Stimulated activated CD4-positive, alpha-beta T cell treated with anti-CD3 and anti-CD28 coated beads, Interleukin-2, amount 100 ng/mL, for 48 hours (primary cell): ENCODE results near the gene ASB11.
"Not testable (repeated sequence)": the region's sequence is repeated elsewhere in the genome, so short reads cannot be mapped to it uniquely, and the experiment has no call there.

Source experiments
- DNase-seq, 2 donors: peaks; one replicate each; pipeline ENCODE4 v3.0.0-alpha.2; 2020

ASB11 gene, protein sequence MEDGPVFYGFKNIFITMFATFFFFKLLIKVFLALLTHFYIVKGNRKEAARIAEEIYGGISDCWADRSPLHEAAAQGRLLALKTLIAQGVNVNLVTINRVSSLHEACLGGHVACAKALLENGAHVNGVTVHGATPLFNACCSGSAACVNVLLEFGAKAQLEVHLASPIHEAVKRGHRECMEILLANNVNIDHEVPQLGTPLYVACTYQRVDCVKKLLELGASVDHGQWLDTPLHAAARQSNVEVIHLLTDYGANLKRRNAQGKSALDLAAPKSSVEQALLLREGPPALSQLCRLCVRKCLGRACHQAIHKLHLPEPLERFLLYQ

GRCh38 chrX:15315509-15315908 is at the start of gene ASB11:
Gene ASB11 (minus strand): TSS chrX:15315640. CDS start chrX:15315605, 35 bp downstream.
- no peak for DNase-seq

DNA sequence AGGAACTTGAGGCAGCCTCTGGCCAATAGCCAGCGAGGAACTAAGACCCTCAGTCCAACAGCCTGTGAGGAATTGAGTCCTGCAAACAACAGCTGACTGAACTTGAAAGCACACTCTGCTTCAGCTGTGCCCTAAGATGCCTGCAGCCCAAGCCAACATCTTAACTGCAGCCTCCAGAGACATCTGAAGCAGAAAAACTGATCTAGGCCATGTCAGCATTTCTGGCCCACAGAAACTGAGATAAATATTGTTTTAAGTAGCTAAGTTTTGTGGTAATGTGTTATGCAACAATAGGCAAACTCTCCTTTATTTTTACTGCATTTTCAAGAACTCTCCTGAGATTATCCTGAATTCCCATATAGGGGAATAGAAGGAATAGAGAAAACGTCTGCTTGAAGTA is 44.3 kb upstream of the ASB11 start:
- DNase-seq = no peak

DNA sequence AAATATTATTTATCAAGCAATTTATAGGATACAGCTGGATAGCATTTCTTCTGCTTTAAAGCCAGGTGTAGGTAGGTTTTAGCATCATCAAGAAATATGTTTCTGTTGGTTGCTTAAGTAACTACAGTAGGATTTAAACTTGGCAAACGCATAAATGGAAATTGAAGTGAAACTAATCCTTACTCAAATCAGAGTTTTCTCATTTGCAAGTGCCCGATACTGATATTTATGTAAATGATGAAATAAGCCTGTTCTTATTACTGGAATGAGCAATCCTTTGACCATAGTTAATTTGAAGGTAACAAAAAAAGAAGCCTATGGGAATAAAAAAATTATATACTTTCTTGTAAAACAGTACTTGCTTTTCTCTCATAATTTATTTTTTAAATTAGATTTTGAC is 43.1 kb upstream of the ASB11 start:
- DNase-seq = no peak

GRCh38 chrX:15356444-15356843 is 41.0 kb upstream of the ASB11 start:
- DNase-seq = no peak

DNA sequence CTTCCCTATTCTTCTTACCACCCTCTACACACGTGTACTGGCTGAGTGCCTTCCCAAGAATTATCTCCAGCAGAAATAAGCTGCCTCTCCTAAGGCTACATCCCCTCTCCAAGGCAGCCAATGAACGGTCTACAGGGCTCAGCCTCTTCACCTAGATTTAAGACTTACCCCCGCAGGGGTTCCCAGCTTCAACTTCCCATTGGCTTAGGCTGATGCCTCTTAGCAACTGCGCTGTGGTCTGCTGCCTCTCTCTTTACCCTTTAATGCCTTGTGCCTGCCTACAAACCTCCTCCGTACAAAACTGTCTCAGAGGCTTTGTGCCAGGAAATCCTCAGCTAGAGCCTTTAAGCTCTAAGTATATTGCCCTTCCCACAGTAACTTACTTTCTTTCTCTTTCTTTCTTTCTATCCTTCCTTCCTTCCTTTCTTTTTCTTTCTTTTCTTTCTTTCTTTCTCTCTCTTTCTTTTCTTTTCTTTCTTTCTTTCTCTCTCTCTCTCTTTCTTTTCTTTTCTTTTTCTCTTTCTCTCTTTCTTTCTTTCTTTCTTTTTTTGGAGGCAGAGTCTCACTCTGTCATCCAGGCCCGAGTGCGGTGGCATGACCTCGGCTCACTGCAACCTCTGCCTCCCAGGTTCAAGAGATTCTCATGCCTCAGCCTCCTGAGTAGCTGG is 35.0 kb upstream of the ASB11 start:
- no peak for DNase-seq

DNA sequence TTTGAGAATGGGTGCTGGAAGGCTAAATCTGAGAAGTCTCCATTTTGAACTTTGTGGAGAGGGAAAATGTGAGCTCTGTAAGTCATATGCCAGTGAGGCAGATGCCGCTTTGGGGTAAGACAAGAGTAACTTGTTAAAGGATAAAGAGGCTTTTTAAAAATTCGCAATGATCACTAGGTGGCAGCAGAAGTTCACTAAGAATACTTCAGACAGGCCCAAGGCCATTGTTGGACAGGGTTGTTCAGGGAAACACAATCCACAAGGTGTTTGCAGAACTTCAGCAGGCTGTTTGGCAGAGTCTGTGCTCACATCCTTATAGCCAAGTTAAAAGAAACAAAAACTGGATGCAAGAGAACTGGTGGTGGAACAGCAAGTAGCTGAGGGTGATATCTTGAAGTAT is 33.6 kb upstream of the ASB11 start:
- no peak for DNase-seq

GRCh38 chrX:15345976-15346375 is 30.5 kb upstream of the ASB11 start:
- no peak for DNase-seq

DNA sequence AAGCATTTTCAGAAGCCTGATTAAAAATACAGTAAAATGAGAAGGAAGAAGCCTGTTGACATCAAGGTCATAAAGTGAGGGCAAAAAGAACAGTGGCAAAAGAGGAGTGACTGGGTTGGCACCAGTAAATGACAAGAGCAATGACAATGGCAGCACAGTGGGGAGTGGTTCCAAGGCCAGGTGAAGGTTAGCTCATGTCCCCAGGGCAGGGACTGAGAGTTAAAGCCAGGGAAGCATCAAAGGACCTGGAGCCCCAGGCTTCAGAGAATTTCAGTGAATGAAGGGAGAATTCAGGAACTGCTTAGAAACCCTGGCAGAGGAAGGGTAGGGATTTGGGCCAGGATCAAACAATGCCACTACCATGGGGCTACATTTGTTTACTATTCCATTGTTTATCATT is 28.7 kb upstream of the ASB11 start:
- DNase-seq = no peak

GRCh38 chrX:15343075-15343476 is 27.6 kb upstream of the ASB11 start:
- DNase-seq = no peak

- no peak for DNase-seq
Measured at GRCh38 chrX:15340867-15341266, 25.4 kb upstream of the ASB11 start.

GRCh38 chrX:15336023-15336413 is 20.6 kb upstream of the ASB11 start:
- DNase-seq = peak; percentile 7 to 10

- peak; percentile 74 to 76 for DNase-seq
Measured at GRCh38 chrX:15335135-15336022, 19.9 kb upstream of the ASB11 start, which contains the start of gene PIGA. Gene PIGA (minus strand): TSS chrX:15335523. CDS start chrX:15331930, 3,593 bp downstream.

GRCh38 chrX:15334561-15334960 is 19.1 kb upstream of the ASB11 start:
- no peak for DNase-seq

DNA sequence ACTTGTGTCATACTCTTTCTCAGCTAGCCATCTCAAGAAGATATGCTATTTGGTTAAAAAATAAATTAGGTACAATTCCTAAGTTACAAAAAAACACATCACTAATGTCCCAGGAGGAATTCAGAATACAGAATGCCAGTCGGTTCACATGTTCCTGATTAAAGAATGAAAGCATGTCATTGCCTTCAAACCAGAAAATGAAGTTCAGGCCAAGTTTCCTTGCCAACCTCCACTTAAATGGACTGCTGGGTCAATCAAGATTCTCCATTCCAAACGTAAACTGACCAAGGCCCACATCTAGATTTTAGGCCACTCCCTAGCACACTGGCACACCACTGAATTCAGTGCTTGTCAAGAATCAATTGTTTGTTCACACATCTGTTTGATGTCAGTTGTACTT is 13.4 kb upstream of the ASB11 start:
- no peak for DNase-seq

DNA sequence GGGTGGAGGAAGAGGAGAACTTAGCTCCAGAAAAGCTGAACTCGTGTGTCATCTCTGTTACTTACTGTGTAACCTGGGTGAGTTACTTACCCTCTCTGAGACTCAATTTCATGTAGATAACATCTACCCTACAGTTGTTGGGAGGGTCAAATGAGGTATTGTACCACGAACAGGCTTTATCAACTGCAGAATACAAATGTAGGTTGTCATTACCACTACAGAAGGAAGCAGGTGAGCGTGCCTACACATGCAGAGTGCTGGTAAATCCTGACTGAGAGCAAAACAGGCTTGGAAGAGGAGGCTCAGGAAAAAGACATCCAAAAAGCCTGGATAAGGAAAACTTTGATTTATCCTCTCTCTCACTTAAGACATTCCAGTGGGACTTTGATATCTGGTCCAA is 12.7 kb upstream of the ASB11 start:
- no peak for DNase-seq

DNA sequence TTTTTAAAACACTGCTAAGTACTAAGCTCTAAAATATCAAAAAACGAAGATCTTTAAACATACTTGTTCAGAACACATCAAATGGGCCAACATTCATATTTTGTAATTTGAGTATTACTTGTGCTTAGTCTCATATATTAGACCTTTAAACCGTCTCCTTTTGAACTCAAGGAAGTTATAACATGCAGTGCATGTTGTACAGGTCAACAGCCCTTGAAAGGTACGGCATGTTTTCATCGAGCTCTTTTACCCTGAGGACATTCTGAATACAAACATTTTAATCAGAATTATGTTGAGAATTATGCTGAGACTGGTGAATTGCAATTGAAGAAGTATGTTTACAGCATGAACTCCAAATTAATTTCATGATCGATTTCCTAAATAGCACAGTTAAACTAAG is 7.0 kb upstream of the ASB11 start:
- DNase-seq = no peak

DNA sequence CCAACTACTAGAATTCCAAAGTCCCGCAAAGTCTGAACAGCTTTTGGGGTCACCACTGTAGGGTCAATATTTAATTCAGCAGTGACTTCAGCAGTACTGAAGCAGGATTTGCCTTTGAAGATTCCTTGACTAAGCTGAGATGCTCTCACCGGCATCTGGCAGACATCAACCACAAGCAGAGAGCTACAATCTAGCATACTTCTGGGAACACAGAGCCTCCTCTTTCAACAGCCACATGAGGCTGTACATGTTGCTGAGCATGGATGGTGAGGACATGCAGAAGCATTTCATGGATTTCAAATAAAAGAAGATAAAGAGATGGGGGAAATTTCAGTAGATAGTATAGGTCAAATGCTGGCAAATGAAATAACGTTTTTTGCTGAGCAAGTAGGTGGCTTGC is 6.6 kb upstream of the ASB11 start:
- DNase-seq = no peak

DNA sequence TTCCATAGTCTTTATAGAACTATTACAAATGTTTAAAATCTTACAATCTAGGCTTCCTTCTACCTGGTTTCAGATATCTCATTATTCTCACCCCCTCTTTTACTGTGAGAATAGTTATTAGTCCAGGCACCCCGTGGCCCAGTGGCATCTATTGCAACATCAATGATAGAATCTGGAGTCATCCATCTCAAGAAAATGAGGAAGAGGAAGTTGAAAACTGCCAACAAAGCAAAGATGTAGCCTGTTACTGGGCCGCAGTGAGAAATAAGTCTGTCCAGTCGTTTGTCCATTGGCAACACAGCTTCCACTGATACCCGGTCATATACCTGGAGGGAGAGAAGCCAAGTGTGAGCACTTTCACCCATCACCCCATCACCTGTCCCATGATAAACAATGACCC is 6.0 kb upstream of the ASB11 start:
- no peak for DNase-seq

DNA sequence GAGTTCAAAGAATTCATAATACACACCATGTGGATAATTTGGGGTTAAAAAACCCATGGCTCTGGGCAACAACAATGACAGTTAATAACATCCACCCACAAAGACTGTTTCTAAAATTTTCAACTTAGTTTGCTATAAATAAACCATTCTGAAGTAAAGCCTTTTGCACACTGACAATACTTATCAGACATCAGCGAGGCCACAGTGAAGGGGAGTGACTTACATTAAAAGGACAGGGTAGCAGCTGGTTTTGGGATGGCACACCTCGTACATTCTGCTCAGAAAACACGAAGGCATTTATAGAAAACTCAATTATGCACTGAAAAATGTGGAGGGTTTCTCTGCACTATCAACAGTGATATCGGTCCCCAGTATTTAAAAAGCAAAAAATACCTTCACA is 4.9 kb upstream of the ASB11 start:
- DNase-seq = no peak

DNA sequence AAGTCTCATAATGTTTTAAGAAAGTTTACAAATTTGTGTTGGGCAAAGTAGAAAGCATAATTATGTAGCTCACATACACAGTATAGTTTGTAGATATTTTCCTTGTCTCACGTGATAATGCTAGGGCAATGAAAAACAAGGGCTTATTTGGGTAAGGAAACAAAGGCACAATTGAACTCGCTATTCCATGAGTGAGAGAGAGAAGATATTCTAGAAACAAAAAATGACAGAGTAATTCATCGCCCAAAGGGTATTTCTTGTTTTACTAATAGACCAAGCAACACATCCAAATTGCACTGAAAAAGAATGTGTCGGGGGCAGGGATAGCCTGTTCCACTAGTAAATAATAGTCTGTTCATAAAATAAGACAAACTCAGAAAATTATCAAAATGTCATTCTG is 3.6 kb upstream of the ASB11 start:
- no peak for DNase-seq

DNA sequence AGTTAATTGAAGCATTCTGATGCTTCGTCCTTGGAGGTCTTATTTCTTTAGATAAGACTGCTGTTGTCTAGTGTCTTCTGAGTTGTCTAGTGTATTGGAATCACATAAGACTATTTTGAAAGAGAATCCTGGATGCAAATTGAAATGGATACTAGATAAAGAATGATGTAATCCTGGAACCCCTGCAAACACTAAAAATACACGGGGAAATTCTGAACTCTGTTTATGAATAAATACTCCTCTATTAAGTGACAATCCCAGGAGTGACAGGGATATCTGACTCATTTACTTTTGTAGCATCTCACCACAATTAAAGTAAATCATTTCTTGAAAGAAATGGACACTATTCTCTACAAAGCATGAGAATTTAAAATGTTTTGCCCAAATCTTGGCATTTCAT is 968 bp downstream of the ASB11 start:
- no peak for DNase-seq

GRCh38 chrX:15311119-15311518 is 4.3 kb downstream of the ASB11 start:
- no peak for DNase-seq

DNA sequence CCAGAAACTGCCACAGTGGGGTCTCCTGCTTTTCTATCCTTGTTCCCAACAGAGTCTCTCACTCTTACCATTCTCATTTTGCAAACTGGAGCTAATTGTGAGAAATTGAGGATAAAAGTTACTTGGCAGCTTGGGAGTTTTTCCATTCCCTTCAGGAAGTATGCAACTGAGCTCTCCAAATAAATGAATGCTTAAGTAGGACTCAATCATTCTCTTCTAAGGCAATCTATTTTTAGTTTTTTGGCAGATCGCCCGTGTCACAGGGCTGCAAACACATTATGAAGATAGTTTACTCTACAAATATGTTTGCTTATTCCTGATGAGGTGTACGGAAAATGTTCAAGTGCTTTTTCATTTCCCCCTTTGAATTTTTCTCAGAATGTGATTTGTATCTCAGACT is 5.3 kb downstream of the ASB11 start:
- no peak for DNase-seq

GRCh38 chrX:15305899-15306298 is 9.5 kb downstream of the ASB11 start:
- DNase-seq = not testable (repeated sequence)
